HCT116 (cell line): ENCODE data around the gene SPSB3. TPM values are rescaled to one million over a fixed set of nuclear protein-coding genes. Genes with fewer than 3 reads are reported as not detected.

Experiments used
- ATAC-seq: fragments of 200-7000 bp; cut with Tn5 transposase; 2 replicates; pipeline ENCODE4 v1.9.1; 2020; ENCODE audit warnings: mild to moderate bottlenecking, moderate library complexity
- BruUV-seq: library from RNA; stranded (reverse); fragments of 400-500 nt; replicated peaks from 2 replicates; lab custom pipeline; 2021; lab: Mats Ljungman, UMichigan
- CTCF ChIA-PET: fragments of 300-600 bp; sonication (Branson Sonifier 250); formaldehyde crosslinking; loops from one replicate; lab custom pipeline; 2021; ENCODE audit warnings: antibody characterized with exemption; lab: Charles Lee
- POLR2A ChIA-PET: fragments of 300-600, 350-600 bp; sonication (Branson Sonifier 250); formaldehyde crosslinking; loops from one replicate; lab custom pipeline; 2021; ENCODE audit warnings: antibody characterized with exemption; lab: Charles Lee
- RAD21 ChIA-PET, 2 experiments: fragments of 300-600 bp; sonication (Branson Sonifier 250); formaldehyde crosslinking; loops; one replicate each; lab custom pipeline; 2023; ENCODE audit warnings: low total read pairs in 2 of 2; ENCODE audit not compliant: uncharacterized antibody in 2 of 2, unreplicated experiment in 2 of 2, low non-redundant PET in 1 of 2; lab: Charles Lee
- DNase-seq: peaks from one replicate; pipeline ENCODE4 v3.0.0-alpha.2; 2010; ENCODE audit warnings: low read depth, low spot score
- H2AFZ ChIP-seq: fragments of 200-600 bp; shearing (Covaris generic), sonication (generic); 2 replicates; pipeline ENCODE4 v1.6.1; 2017; ENCODE audit warnings: low read depth, mixed run types, mixed read lengths, antibody characterized with exemption, low read length; ENCODE audit not compliant: poor library complexity, severe bottlenecking
- H3K27ac ChIP-seq: 2 replicates; pipeline ENCODE4 v1.5.1; 2012; ENCODE audit warnings: low read depth, low read length
- H3K27me3 ChIP-seq: fragments of 200-600 bp; sonication (generic); 2 replicates; pipeline ENCODE4 v1.6.1; 2016; ENCODE audit warnings: mixed run types, low read length, mixed read lengths; ENCODE audit not compliant: insufficient read depth
- H3K36me3 ChIP-seq, 2 experiments: fragments of 200-500 bp in 1 of 2; fragments of 200-600 bp in 1 of 2; sonication (Bioruptor generic) in 1 of 2; sonication (generic) in 1 of 2; 2 replicates each; pipeline versions ENCODE4 v1.5.1 to v1.6.1; 2014 to 2016; ENCODE audit warnings: low read length in 2 of 2, inconsistent platforms in 1 of 2, mixed read lengths in 1 of 2, mixed run types in 1 of 2; ENCODE audit not compliant: insufficient read depth in 2 of 2, control insufficient read depth in 1 of 2
- H3K4me1 ChIP-seq, 2 experiments: fragments of 200-600 bp in 1 of 2; sonication (generic) in 1 of 2; 2 replicates each; pipeline versions ENCODE4 v1.5.1 to v1.6.1; 2012 to 2017; ENCODE audit warnings: low read length in 2 of 2, inconsistent platforms in 1 of 2, mild to moderate bottlenecking in 1 of 2, mixed read lengths in 1 of 2, mixed run types in 1 of 2, moderate library complexity in 1 of 2; ENCODE audit not compliant: insufficient read depth in 2 of 2, control insufficient read depth in 1 of 2
- H3K4me2 ChIP-seq: fragments of 200-600 bp; sonication (generic); 2 replicates; pipeline ENCODE4 v1.6.1; 2017; ENCODE audit warnings: mixed run types, low read length, mixed read lengths
- H3K4me3 ChIP-seq, 2 experiments: fragments of 200-600 bp in 1 of 2; sonication (generic) in 1 of 2; replicated peaks in 1 of 2; 2 replicates each; pipeline ENCODE4 v1.5.1; 2011 to 2016; ENCODE audit warnings: low read length in 2 of 2, control low read depth in 1 of 2, low read depth in 1 of 2, mild to moderate bottlenecking in 1 of 2, mixed read lengths in 1 of 2, mixed run types in 1 of 2
- H3K79me2 ChIP-seq: fragments of 200-600 bp; sonication (generic); 2 replicates; pipeline ENCODE4 v1.6.1; 2017; ENCODE audit warnings: mild to moderate bottlenecking, mixed run types, low read length, moderate library complexity, mixed read lengths; ENCODE audit not compliant: insufficient read depth
- H3K9ac ChIP-seq: fragments of 200-600 bp; sonication (generic); 2 replicates; pipeline ENCODE4 v1.6.1; 2016; ENCODE audit warnings: low read length, mixed read lengths
- H3K9me2 ChIP-seq: fragments of 200-600 bp; sonication (generic), shearing (Covaris generic); 2 replicates; pipeline ENCODE4 v1.6.1; 2017; ENCODE audit warnings: mixed run types, mild to moderate bottlenecking, moderate library complexity; ENCODE audit not compliant: insufficient read depth
- H3K9me3 ChIP-seq, 2 experiments: fragments of 200-500 bp in 1 of 2; fragments of 200-600 bp in 1 of 2; sonication (Bioruptor generic) in 1 of 2; sonication (generic) in 1 of 2; 2 replicates each; pipeline ENCODE4 v1.6.1; 2014 to 2017; ENCODE audit warnings: low read length in 2 of 2, mixed read lengths in 2 of 2, inconsistent platforms in 1 of 2, low read depth in 1 of 2, mild to moderate bottlenecking in 1 of 2, mixed run types in 1 of 2, moderate library complexity in 1 of 2; ENCODE audit not compliant: control insufficient read depth in 1 of 2, insufficient read depth in 1 of 2
- H4K20me1 ChIP-seq: fragments of 200-600 bp; sonication (generic), shearing (Covaris generic); 2 replicates; pipeline ENCODE4 v1.6.1; 2017; ENCODE audit warnings: mixed run types, mild to moderate bottlenecking, moderate library complexity; ENCODE audit not compliant: insufficient read depth
- RAD21 ChIP-seq: IDR thresholded peaks from 2 replicates; pipeline ENCODE4 v1.6.1; 2012; ENCODE audit warnings: low read depth, mild to moderate bottlenecking
- SP1 ChIP-seq: IDR thresholded peaks from 2 replicates; pipeline ENCODE4 v1.6.1; 2012; ENCODE audit warnings: low read depth
- intact Hi-C: fragments of 100-400 bp; cut with micrococcal nuclease; formaldehyde crosslinking; loops from 2 replicates; pipeline ENCODE4 v1.10.0; 2022
- total RNA-seq: library from RNA; stranded (reverse); gene quantifications from one replicate; pipeline ENCODE4 v1.2.1, GENCODE V29; 2021; ENCODE audit not compliant: unreplicated experiment
- TF ChIP-seq, protein P1 (sequence below): IDR thresholded peaks from 2 replicates; pipeline ENCODE4 v1.6.1; 2012; ENCODE audit warnings: low read depth
- TF ChIP-seq, protein P2 (sequence below): IDR thresholded peaks from 2 replicates; pipeline ENCODE4 v1.6.1; 2012

SPSB3 gene
- total RNA-seq, 1 experiment from 2014 or later, result 31.6 TPM

GRCh38 chr16:1768061-1768766 is 14.2 kb downstream of the SPSB3 start:
- peaks cover 5 to 15% of the 10 kb centered on the region in 2 experiments; a peak in 3 of 4 replicates for H3K36me3 ChIP-seq
- no peak overlapping the region for H3K27ac ChIP-seq
- BruUV-seq, result no TSS peak
- no peak overlapping the region for H3K4me2 ChIP-seq
- no peak overlapping the region for H2AFZ ChIP-seq
- TF ChIP-seq, protein P1, sequence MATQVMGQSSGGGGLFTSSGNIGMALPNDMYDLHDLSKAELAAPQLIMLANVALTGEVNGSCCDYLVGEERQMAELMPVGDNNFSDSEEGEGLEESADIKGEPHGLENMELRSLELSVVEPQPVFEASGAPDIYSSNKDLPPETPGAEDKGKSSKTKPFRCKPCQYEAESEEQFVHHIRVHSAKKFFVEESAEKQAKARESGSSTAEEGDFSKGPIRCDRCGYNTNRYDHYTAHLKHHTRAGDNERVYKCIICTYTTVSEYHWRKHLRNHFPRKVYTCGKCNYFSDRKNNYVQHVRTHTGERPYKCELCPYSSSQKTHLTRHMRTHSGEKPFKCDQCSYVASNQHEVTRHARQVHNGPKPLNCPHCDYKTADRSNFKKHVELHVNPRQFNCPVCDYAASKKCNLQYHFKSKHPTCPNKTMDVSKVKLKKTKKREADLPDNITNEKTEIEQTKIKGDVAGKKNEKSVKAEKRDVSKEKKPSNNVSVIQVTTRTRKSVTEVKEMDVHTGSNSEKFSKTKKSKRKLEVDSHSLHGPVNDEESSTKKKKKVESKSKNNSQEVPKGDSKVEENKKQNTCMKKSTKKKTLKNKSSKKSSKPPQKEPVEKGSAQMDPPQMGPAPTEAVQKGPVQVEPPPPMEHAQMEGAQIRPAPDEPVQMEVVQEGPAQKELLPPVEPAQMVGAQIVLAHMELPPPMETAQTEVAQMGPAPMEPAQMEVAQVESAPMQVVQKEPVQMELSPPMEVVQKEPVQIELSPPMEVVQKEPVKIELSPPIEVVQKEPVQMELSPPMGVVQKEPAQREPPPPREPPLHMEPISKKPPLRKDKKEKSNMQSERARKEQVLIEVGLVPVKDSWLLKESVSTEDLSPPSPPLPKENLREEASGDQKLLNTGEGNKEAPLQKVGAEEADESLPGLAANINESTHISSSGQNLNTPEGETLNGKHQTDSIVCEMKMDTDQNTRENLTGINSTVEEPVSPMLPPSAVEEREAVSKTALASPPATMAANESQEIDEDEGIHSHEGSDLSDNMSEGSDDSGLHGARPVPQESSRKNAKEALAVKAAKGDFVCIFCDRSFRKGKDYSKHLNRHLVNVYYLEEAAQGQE, result no peak
- TF ChIP-seq SP1 (no peak), RAD21 (no peak)
- TF ChIP-seq, protein P2, sequence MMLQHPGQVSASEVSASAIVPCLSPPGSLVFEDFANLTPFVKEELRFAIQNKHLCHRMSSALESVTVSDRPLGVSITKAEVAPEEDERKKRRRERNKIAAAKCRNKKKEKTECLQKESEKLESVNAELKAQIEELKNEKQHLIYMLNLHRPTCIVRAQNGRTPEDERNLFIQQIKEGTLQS, result no peak
- peaks cover 12 to 25% of the 10 kb centered on the region in 2 experiments for H3K4me1 ChIP-seq
- ChIA-PET CTCF (no interaction called here), RAD21 (no interaction called here), POLR2A (no interaction called here)
- H4K20me1 ChIP-seq, result peaks cover 5% of the 10 kb centered on the region; the same call in 1 of the 2 replicates
- no peaks in the 10 kb centered on the region for H3K27me3 ChIP-seq
- ATAC-seq (no peak), DNase-seq (no peak)
- intact Hi-C loops, result no loop called here
- no peaks in the 10 kb centered on the region for H3K9me2 ChIP-seq
- no peaks in the 10 kb centered on the region for H3K9me3 ChIP-seq
- no peak overlapping the region for H3K4me3 ChIP-seq
- peaks cover 30% of the 10 kb centered on the region for H3K79me2 ChIP-seq
- H3K9ac ChIP-seq, result no peak overlapping the region
